Endothelial cell of umbilical vein (primary cell): ENCODE measurements around the gene TMPRSS13. TPM values are rescaled to one million over a fixed set of nuclear protein-coding genes. Genes with fewer than 3 reads are reported as not detected.

Experiments used
- BruUV-seq: library from RNA; stranded (reverse); fragments of 400-500 nt; replicated peaks from 2 replicates; lab custom pipeline; 2021; lab: Mats Ljungman, UMichigan
- CTCF ChIA-PET: fragments of 300-600, 350-600 bp; sonication (Branson Sonifier 250); formaldehyde crosslinking; loops from one replicate; lab custom pipeline; 2021; ENCODE audit warnings: antibody characterized with exemption, inconsistent platforms; lab: Charles Lee
- POLR2A ChIA-PET: fragments of 300-600, 350-600 bp; sonication (Branson Sonifier 250); formaldehyde crosslinking; loops from one replicate; lab custom pipeline; 2021; ENCODE audit warnings: antibody characterized with exemption, inconsistent platforms; lab: Charles Lee
- DNase-seq: peaks from one replicate; pipeline ENCODE4 v3.0.0-alpha.2; 2011; ENCODE audit warnings: low read depth, low spot score
- FAIRE-seq: peaks from 2 replicates; lab custom pipeline; 2011; peaks lifted over from hg19 to GRCh38; lab: Jason Lieb, UNC
- H2AFZ ChIP-seq: 2 replicates; pipeline ENCODE4 v1.6.0; 2012; ENCODE audit warnings: low read depth, low read length, control low read depth, inconsistent platforms
- H3K27ac ChIP-seq: 2 replicates; pipeline ENCODE4 v1.5.1; 2011; ENCODE audit warnings: low read depth, mild to moderate bottlenecking, control low read depth, low read length, moderate library complexity; ENCODE audit not compliant: insufficient read depth
- H3K27me3 ChIP-seq, 2 experiments: 2 replicates each; pipeline versions ENCODE4 v1.6.0 to v1.6.1; 2011; ENCODE audit warnings: low read length in 2 of 2, mixed read lengths in 1 of 2; ENCODE audit not compliant: control insufficient read depth in 2 of 2, insufficient read depth in 2 of 2
- H3K36me3 ChIP-seq, 2 experiments: 2 replicates in 1 of 2; 3 replicates in 1 of 2; pipeline ENCODE4 v1.5.1; 2011; ENCODE audit warnings: low read length in 2 of 2, mild to moderate bottlenecking in 1 of 2, moderate library complexity in 1 of 2; ENCODE audit not compliant: control insufficient read depth in 2 of 2, insufficient read depth in 2 of 2; ENCODE audit errors: extremely low read depth in 1 of 2
- H3K4me1 ChIP-seq: 3 replicates; pipeline ENCODE4 v1.5.1; 2011; ENCODE audit warnings: mild to moderate bottlenecking, low read length; ENCODE audit not compliant: control insufficient read depth, insufficient read depth; ENCODE audit errors: extremely low read depth
- H3K4me2 ChIP-seq: 2 replicates; pipeline ENCODE4 v1.6.1; 2011; ENCODE audit warnings: low read length, control low read depth, mixed read lengths; ENCODE audit not compliant: insufficient read depth
- H3K4me3 ChIP-seq, 3 experiments: fragments of 200-600 bp in 1 of 3; sonication (generic), shearing (Covaris generic) in 1 of 3; replicated peaks in 1 of 3; 2 replicates each; pipeline ENCODE4 v1.5.1; 2011 to 2016; ENCODE audit warnings: control low read depth in 3 of 3, low read length in 3 of 3, mild to moderate bottlenecking in 2 of 3, inconsistent platforms in 1 of 3, low read depth in 1 of 3, moderate library complexity in 1 of 3; ENCODE audit not compliant: insufficient read depth in 1 of 3
- H3K79me2 ChIP-seq: 2 replicates; pipeline ENCODE4 v1.6.0; 2012; ENCODE audit warnings: low read length, inconsistent platforms; ENCODE audit not compliant: control insufficient read depth, insufficient read depth
- H3K9ac ChIP-seq: replicated peaks from 2 replicates; pipeline ENCODE3; 2011; ENCODE audit warnings: low read length, control low read depth; ENCODE audit not compliant: insufficient read depth; ENCODE audit errors: extremely low read depth
- H3K9me1 ChIP-seq: replicated peaks from 3 replicates; pipeline ENCODE4 v1.6.0; 2011; ENCODE audit warnings: mild to moderate bottlenecking, low read length; ENCODE audit not compliant: control insufficient read depth, insufficient read depth; ENCODE audit errors: extremely low read depth
- H3K9me3 ChIP-seq: replicated peaks from 2 replicates; pipeline ENCODE4 v1.5.1; 2012; ENCODE audit warnings: low read length, inconsistent platforms; ENCODE audit not compliant: control insufficient read depth, insufficient read depth
- H4K20me1 ChIP-seq: replicated peaks from 2 replicates; pipeline ENCODE3; 2011; ENCODE audit warnings: mild to moderate bottlenecking, low read length; ENCODE audit not compliant: control insufficient read depth, insufficient read depth; ENCODE audit errors: extremely low read depth
- EZH2 ChIP-seq: IDR thresholded peaks from 2 replicates; pipeline ENCODE4 v1.6.1; 2012; ENCODE audit warnings: borderline replicate concordance, low read depth, mild to moderate bottlenecking, moderate library complexity, low read length, inconsistent platforms; ENCODE audit not compliant: severe bottlenecking
- FOS ChIP-seq: IDR thresholded peaks from 2 replicates; pipeline ENCODE4 v1.6.1; 2011; ENCODE audit warnings: mild to moderate bottlenecking, low read length, moderate library complexity, borderline replicate concordance; ENCODE audit not compliant: insufficient read depth
- GATA2 ChIP-seq: IDR thresholded peaks from 2 replicates; pipeline ENCODE4 v1.7.0; 2011; ENCODE audit warnings: low read depth, mild to moderate bottlenecking, moderate library complexity, mixed read lengths, low read length; ENCODE audit not compliant: insufficient read length, insufficient read depth
- JUN ChIP-seq: IDR thresholded peaks from 2 replicates; pipeline ENCODE4 v1.6.1; 2011; ENCODE audit warnings: borderline replicate concordance, low read depth; ENCODE audit not compliant: insufficient read length, insufficient read depth
- MYC ChIP-seq: IDR thresholded peaks from one replicate; pipeline ENCODE4 v1.6.1; 2011; ENCODE audit warnings: mild to moderate bottlenecking, low read depth, low read length
- POLR2A ChIP-seq: IDR thresholded peaks from 2 replicates; pipeline ENCODE4 v1.6.1; 2012; ENCODE audit warnings: low read depth, mild to moderate bottlenecking, control low read depth, low read length
- POLR2AphosphoS5 ChIP-seq: IDR thresholded peaks from 2 replicates; pipeline ENCODE4 v1.6.1; 2012; ENCODE audit warnings: low read depth, mild to moderate bottlenecking, control low read depth, low read length, moderate library complexity; ENCODE audit not compliant: insufficient read depth
- dilution Hi-C: fragments of 300-500 bp; cut with MboI; formaldehyde crosslinking; loops from one replicate; pipeline ENCODE4 v1.15.0; 2019; ENCODE audit warnings: low sequenced_read_pairs; ENCODE audit not compliant: extremely low pct_ligation_motif_present
- intact Hi-C: fragments of 100-400 bp; cut with micrococcal nuclease; formaldehyde crosslinking; loops from one replicate; pipeline ENCODE4 v1.10.0; 2022
- polyA plus RNA-seq, 4 experiments: library from polyadenylated mRNA; depleted of rRNA in 3 of 4; stranded (reverse) in 3 of 4; unstranded in 1 of 4; fragments of >200 nt; gene quantifications; 2 replicates each; pipeline versions ENCODE4 v1.2.1 to v1.2.3, GENCODE V29; 2011 to 2012; ENCODE audit warnings: missing spikeins in 1 of 4
- total RNA-seq: library from RNA; stranded (reverse); gene quantifications from 2 replicates; pipeline ENCODE4 v1.2.3, GENCODE V29; 2021
- TF ChIP-seq, protein P1 (sequence below), 2 donors: IDR thresholded peaks; 1 replicate in 1 of 2; 2 replicates in 1 of 2; pipeline ENCODE4 v1.5.1; 2011; ENCODE audit warnings: low read length in 2 of 2, mild to moderate bottlenecking in 2 of 2, moderate library complexity in 2 of 2, control low read depth in 1 of 2, inconsistent platforms in 1 of 2, low read depth in 1 of 2; ENCODE audit not compliant: insufficient read depth in 1 of 2; ENCODE audit errors: extremely low read depth in 1 of 2
- TF ChIP-seq, protein P2 (sequence below): IDR thresholded peaks from 2 replicates; pipeline ENCODE4 v1.6.1; 2011; ENCODE audit not compliant: insufficient read depth, insufficient read length

TMPRSS13 gene
- total and polyA plus RNA-seq, 2 donors (not counting 3 experiments of a cell fraction or from before 2014, with no cell fraction given) = 0.22 to 0.46 TPM

DNA sequence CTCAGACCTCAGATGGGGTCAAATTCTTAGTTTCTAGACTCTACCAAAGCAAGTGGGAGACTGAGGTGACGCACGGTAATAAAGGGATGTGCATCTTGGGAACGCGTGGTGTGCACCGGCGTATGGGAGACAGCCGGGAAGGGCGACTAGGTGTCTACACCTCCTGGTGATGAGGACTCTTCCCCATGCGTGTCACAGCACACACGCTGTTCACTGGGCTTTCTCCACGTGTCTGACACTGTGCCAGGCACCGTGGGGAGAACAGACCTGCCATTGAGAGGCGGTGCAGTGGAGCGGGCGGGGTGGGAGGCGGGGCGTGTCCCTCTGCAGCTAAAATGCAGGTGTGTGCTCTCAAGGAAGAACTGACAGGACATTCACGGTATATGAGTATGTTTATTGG is 58.0 kb downstream of the TMPRSS13 start:
- FAIRE-seq = no peak
- POLR2A ChIA-PET = no interaction called here
- H3K4me1 ChIP-seq = no peaks in the 10 kb centered on the region
- H3K4me3 ChIP-seq = no peak overlapping the region
- dilution Hi-C loops = no loop called here
- H3K79me2 ChIP-seq = no peaks in the 10 kb centered on the region
- CTCF ChIA-PET = interaction anchor here (1.0 to 1.2 kb wide), 2 partner anchors 10 to 182 kb away, joined by 3 to 4 read pairs; no protein-coding TSS in a partner anchor
- peaks cover 32 to 35% of the 10 kb centered on the region in 2 experiments for H3K27me3 ChIP-seq
- no peaks in the 10 kb centered on the region for H4K20me1 ChIP-seq
- no peaks in the 10 kb centered on the region for H3K36me3 ChIP-seq
- no peaks in the 10 kb centered on the region for H3K9me3 ChIP-seq
- DNase-seq = no peak
- TF ChIP-seq, protein P1, sequence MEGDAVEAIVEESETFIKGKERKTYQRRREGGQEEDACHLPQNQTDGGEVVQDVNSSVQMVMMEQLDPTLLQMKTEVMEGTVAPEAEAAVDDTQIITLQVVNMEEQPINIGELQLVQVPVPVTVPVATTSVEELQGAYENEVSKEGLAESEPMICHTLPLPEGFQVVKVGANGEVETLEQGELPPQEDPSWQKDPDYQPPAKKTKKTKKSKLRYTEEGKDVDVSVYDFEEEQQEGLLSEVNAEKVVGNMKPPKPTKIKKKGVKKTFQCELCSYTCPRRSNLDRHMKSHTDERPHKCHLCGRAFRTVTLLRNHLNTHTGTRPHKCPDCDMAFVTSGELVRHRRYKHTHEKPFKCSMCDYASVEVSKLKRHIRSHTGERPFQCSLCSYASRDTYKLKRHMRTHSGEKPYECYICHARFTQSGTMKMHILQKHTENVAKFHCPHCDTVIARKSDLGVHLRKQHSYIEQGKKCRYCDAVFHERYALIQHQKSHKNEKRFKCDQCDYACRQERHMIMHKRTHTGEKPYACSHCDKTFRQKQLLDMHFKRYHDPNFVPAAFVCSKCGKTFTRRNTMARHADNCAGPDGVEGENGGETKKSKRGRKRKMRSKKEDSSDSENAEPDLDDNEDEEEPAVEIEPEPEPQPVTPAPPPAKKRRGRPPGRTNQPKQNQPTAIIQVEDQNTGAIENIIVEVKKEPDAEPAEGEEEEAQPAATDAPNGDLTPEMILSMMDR (IDR thresholded peaks at IDR 0.05; ENCODE audit: extremely low read depth in 1 of 2, insufficient read depth in 1 of 2, low read depth in 1 of 2, low read length in 2 of 2) = no peak
- TF ChIP-seq MYC (no peak), FOS (no peak), JUN (no peak), GATA2 (no peak), POLR2A (no peak), POLR2AphosphoS5 (no peak), EZH2 (no peak)
- TF ChIP-seq, protein P2, sequence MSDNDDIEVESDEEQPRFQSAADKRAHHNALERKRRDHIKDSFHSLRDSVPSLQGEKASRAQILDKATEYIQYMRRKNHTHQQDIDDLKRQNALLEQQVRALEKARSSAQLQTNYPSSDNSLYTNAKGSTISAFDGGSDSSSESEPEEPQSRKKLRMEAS = no peak
- no peak overlapping the region for H3K27ac ChIP-seq
- no peak overlapping the region for H2AFZ ChIP-seq
- intact Hi-C loops = no loop called here
- no peak overlapping the region for H3K4me2 ChIP-seq
- H3K9ac ChIP-seq = no peak overlapping the region
- H3K9me1 ChIP-seq = no peaks in the 10 kb centered on the region
- no TSS peak for BruUV-seq
